Activated gamma-delta T cell (primary cell): ENCODE results near the gene G0S2.
"Not testable (repeated sequence)": the region's sequence is repeated elsewhere in the genome, so short reads cannot be mapped to it uniquely, and the experiment has no call there.

ENCODE experiments used
- DNase-seq: peaks from one replicate; lab custom pipeline; 2025; lab: John Stamatoyannopoulos, UW

Gene G0S2

DNA sequence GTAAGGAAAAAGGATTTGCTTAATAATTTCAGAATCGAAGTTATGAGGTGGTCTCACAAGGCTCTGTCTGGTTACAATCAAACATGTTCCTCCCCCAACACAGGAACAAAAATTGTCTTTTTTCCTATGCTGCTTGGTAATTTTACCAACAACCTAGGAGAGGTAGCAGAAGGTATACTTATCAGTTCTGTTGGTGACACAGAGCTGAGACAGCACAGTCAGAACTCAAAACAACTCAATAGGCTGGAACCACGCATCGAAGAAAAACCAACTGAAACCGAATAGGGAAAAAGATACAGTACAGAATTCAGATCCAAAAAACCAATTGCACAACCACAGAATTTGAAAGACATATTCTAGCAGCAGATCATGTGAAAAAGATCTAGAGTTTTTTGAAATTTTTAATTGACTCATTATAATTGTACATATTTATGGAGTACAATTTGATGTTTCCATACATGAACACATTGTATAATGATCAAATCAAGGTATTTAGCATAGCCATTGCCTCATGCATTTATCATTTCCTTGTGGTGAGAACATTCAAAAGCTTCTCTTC is 3.8 kb downstream of the G0S2 start:
- DNase-seq: no peak

DNA sequence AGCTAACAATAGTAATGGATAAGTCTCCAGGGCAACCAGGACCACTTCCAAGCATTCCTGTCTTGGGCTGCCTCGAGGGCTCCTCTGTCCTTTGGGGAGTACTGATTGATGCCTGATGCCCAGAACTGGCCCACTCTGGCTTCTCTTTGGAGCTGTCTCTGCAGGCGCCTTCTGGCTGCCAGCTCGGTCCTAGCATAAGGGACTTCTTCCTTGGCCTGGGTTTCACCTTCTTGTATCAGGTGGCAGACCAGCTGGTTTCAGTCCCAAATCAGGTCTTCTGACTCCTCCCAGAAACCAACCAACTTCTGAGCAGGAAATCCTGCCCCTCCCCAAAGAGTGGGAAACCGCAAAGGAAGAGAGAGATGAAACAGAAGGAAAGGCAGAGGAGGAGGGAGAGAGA is 10.6 kb downstream of the G0S2 start:
- DNase-seq: no peak

DNA sequence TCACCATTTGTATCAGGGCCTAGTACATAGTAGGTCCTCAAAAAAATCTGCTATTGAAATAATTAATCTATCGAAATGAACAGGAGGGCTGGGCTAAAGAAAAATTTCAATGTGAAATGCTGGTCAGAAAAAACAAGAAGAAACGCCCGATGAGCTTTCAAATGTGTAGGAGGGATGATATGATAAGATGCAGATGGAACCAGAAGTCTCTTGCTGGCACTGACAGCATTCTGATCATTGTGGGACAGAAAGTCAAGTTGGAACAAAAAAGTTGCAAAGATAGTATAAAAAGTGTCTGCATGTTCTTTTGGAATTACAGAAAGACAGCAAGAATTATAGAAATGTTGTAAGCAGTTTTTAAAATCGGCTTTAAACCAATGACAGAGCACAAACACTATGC is 11.1 kb downstream of the G0S2 start:
- no peak for DNase-seq

DNA sequence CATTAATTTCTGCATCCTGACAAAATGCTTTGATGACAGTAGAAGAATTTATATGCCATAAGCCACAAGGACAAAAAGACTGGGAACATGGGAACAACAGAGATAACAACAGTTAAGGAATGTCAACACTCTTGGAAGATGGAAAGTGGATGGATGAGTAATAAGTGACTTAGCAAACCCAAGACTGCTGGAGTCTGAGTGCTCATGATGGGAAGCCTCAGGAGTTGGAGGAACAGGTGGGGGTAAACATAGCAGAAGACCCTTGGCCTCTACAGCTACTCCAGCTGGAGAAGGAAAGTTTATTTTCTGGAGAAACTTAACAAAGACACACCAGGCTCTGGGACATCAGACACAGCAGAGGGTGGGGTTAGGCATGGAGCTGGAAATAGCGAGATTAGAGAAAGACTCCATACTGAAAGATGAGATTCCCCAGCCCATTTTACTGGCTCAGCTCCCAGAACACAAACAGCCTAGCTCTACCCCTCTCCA is 13.6 kb downstream of the G0S2 start:
- no peak for DNase-seq

DNA sequence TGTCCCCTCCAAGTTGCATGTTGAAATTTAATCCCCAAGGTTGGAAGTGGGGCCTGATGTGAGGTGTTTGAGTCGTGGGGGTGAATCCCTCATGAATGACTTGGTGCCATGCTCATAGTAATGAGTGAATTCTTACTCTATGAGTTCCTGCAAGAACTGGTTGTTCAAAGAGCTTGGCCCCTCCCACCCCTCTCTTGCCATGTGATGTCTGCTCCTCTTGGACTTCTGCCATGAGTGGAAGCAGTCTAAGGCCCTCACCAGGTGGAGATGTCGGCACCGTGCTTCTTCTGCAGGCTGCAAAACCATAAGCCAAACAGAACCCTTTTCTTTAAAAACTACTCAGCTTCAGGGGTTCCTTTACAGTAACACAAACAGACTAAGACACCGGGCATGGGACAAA is 14.3 kb downstream of the G0S2 start:
- DNase-seq: no peak

DNA sequence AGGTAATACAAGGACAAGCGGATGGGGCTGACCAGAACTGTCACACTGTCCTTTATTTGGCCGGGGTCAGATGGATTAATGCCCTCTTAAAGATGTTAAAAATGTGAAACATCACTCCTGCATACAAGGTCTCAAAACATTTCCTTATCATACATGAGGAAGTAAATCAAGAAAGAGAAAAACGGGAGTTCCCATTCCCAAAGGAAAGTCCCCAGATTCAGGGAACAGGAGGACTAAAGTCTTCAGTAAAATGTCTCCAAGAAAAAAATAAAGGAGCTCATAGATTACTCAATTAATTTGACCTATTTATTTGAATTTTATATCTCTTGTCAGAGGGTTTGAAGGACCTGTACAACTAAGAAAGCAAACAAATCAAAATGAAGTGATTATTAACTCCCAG is 16.0 kb downstream of the G0S2 start:
- DNase-seq: no peak

DNA sequence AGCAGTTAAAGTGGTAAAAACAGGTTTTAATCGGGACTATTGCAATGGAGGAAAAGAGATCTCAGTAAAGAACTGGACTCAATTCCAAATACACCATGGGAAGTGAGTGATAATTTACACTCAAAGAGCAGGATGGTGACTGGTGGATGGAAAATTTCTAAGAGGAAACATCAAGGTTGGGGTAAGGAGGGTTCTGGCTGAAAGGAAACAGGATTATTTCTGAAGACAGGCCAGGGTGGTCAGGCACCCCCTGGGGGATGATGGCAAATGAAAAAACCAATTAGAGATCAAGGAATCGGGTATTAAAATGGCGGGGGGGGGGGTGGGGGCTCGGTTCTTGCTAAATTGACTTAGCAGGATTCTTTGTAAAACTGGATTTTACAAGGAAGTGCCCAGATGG is 17.1 kb downstream of the G0S2 start:
- DNase-seq: no peak

DNA sequence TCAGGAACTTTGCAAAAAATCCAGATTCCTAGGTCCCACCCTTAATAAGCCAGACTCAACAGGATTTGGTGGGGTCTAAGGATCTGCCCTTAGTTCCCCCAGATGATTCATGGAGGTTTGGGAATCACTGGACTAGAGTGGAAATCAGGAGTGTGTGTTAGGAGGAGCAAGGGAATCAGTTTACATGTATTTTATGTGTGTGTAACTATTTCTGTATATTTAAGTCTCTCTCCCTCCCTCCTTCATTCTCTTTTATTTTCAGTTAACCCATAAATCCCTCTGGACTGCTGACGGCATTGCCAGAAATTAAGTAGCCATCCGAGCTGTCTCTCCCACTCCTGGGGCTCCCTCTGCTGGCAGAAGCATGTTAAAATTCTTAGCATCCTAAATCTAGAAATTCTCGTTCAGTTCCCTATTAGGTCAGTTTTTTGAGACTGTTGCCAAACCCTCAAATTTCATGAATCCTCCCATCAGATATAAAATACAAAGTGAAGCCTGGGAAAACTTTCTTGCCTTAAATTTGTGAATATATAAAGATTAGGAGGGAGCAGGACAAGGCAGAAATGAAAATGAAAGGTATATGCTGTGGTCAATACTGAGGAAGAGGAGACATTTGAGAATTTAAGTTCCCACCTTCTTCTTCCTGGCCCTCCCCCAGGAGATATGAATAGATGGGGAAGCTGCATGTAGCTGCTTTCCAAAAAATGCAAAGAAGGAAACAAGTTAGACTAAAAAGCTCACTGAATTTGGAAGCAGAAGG is 17.7 kb downstream of the G0S2 start:
- no peak for DNase-seq

DNA sequence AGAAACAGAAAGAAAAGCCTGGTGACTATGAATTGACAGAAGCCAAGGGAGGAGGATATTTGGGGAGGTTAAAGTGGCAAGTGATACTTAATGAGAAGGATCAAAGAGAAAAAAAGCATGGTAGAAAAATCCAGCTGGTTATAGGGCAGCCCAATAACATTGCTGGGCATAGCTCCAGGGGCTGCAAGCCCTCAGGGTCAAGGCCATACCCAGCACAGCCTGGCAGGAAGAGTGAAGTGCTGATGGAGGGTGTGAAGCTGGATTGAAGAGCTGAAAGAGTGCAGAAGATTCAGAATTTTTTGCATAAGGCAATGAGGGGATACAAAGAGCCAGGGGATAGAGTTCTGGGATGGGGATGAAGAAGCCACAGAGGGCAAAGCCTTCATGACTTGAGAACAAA is 21.5 kb downstream of the G0S2 start:
- DNase-seq: no peak

DNA sequence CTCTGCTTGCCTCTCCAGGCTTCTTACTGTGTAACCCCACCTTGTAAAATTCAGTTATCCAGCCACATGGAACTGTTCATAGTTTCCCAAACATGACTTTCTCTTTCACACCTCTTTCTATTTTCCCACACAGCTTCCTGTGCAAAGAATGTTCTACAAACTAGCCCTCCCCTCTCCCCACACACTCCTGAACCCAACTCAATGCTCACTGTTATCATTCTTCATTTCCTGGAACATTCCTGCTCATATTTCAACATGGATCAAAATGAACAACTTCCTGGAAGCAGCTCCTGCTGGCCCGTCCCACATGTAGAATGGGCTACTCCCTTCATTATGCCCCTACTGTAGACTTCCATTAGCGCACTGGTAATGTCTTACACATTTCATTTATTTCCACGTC is 21.9 kb downstream of the G0S2 start:
- no peak for DNase-seq

DNA sequence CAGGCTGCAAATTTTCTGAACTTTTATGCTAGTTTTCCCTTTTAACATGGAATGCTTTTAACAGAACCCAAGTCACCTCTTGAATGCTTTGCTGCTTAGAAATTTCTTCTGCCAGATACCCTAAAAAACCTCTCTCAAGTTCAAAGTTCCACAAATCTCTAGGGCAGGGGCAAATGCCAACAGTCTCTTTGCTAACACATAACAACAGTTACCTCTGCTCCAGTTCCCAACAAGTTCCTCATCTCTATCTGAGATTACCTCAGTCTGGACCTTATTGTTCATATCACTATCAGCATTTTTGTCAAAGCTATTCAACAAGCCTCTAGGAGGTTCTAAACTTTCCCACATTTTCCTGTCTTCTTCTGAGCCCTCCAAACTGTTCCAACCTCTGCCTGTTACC is 25.5 kb downstream of the G0S2 start:
- not testable (repeated sequence) for DNase-seq

DNA sequence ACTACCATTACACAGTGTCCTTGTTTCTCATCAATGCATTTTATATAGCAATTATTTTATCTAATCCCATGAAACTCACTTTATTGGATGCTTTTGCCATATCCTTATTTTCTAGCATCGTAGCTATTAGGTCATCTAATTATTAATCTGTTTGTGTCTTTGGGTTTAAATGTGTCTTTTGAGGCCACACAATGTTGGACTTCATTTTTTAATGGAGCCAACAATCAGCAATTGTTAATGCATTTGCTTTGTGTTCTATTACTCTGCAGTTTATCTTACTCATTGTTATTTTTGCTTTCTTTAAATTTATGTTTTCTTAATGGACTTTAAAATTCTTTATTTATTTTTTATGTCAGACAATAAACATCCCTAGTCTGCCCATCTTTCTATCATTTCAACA is 27.6 kb downstream of the G0S2 start:
- DNase-seq: no peak

DNA sequence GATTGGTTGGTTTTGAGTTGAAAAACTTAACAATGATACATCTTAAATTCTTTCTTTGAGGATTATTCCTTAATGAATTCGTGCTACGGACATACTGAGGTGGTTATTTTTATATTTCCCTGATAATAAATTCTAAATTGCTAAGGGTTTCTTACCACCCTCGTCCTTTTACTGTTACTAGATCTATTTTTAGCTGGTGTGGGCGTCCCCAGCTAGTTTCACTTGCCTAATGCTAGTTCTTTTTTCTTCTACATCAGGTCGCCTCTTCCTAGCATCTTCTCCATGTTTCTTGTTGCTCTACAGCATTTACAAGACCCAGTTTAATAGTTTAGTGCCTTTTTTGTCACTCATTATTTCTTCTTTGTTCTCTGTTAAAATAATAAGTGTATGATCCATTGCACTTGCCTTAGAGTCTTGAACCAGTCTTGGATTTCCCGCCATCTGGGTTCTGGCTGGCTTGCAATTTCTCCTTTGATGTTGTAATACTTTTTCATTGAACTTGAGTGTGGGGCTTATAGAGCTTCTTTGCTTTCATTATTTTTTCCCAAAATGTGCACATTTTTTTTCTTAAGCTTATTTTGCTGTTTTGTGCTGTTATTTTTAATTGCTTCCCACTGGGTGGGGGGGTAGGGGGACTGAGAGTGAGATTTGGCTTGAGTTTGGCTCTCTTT is 28.8 kb downstream of the G0S2 start:
- DNase-seq: no peak

DNA sequence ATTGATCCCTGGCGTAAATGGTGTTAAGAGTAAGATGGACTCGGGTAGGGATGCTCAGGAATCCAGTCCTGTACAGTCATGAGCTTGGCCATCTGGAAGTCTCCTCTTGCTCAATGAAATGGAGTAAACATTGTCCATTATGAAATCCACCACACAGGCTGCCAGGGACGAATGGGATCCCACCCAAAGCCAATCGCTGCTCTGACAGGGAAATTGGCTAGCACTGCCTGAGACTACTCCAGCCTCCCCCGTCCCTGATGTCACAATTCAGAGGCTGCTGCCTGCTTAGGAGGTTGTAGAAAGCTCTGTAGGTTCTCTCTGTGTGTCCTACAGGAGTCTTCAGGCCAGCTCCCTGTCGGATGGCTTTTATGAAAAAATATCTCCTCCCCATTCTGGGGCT is 29.4 kb downstream of the G0S2 start, which contains the start of gene HSD11B1:
Gene HSD11B1 (plus strand): TSS at position 263 of the 400 bp plus-strand sequence. CDS start 97 bp downstream, at position 360.
- no peak for DNase-seq

DNA sequence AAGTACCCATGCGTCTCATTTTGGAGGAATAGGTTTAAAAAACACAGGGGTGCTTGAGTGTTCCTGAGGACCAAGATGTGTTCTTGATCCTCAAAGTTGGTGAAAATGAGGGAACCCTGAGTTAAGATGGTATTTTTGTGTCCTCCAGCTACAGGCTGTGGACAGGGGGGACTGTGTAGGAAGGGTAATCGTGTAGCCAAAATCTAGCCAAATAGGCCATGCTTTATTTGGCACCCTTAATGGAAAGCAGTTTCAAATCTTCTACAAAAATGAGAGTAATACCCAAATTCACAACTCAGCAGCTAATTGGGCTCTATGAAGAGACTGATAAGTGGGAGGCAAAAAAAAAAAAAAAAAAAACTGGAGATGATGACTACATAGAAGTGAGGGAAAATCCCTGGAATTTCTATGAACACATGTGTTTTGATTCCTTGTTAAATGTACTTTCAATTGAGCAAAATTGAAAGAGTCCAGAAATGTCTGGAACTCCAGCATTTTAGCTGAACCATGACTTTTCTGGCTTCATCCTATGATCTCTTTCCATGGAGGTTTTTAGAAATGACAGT is 29.9 kb downstream of the G0S2 start:
- DNase-seq: no peak

DNA sequence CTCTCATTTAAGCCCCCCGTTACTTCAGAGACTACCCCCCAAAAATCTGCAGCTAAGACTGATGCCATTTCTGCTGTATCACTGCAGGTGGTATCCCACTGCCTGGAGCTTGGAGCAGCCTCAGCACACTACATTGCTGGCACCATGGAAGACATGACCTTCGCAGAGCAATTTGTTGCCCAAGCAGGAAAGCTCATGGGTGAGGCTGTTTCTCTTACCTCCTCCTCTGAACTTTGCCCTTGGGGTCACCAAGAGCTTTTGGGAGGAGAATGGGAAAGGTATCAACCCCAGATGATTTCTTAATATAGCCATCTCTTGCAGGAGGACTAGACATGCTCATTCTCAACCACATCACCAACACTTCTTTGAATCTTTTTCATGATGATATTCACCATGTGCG is 31.4 kb downstream of the G0S2 start:
- DNase-seq: no peak

DNA sequence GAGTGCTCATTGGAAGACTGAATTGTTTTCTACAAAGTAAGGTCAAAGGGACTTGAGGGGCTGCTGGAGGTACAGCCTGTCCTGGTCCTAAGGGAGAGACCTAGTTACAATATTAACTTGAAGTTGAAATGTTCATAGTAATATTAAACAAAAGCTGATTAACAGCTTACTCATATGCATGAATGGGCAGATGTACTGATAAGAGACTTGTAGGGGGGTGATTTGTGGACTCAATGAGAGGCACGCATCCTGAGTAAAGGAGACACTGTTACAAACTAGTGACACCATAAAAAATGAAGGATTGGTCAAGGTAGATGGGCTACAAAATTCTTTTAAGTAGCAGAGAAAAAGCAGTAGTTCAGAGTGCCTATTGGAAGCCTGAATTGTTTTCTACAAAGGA is 32.1 kb downstream of the G0S2 start:
- DNase-seq: no peak

DNA sequence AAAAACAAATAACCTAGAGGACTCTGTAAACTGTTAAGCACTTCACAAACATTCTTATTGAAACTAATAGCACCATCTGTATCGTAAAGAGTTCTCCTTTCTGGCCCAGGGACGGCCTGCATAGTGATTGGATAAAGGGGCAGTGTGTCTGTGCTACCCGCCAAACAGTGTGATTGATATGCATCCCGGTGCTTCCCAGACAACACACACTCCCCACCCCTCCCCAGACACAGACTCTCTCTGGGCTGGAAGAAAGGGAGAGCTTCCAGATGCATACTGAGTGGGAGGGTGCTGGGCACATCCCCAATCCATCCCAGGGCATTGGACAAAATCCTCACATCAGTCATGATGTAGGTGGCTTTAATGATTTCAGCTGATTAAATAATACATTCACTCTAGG is 33.1 kb downstream of the G0S2 start:
- DNase-seq: no peak

DNA sequence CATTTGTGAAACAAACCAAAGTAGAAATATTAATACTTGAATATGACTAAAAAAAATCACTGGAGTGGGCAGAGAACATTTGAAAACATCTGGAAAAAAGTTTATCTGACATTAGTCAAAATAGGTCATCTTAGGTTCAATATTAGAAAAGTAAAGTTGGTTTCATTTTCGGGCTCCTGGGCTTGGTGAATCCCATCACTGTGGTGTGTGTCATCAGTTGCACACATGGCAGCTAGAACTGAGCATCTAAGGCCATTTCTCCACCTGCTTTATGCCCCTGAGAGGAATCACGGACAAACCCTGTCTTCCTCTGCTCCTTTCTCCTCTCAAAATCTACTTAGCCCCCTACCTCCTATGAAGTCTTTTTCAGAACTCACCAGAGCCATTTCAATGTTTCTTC is 34.9 kb downstream of the G0S2 start:
- no peak for DNase-seq

DNA sequence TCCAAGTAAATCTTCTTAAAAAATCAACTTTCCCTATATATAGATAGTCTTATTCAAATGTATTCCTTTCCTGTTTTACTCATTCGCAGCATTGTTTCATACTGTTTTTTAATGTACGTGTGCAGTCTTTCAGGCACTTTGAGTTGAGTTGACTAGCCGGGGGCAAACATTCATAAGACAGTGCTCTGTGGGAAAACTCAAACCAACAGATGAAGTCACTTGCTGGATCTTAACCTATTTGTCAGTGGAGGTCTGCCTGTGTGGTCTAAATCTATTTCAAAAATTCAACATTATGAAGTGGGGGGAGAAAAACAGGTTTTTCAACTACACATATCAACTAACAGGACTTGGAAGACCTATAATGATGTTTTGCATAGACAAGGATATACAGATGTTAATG is 35.6 kb downstream of the G0S2 start:
- DNase-seq: no peak

DNA sequence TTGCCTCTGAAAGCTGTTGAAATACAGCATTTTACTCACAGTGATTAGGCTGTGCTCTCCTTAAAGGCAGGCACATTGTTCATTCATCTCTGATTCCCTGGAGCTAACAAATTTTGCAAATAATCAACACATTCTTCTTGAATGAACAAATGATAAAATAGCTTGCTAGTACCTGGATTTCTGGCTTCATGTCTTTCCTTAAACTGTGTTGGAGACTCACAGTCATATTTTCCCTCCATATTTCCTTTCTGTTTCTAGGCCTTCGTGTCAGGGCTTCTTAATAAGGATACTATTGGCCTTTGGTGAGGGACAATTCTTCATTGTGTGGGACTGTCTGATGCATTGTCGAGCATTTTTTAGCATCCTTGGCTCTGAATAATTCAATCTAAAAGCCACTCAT is 39.1 kb downstream of the G0S2 start:
- no peak for DNase-seq

DNA sequence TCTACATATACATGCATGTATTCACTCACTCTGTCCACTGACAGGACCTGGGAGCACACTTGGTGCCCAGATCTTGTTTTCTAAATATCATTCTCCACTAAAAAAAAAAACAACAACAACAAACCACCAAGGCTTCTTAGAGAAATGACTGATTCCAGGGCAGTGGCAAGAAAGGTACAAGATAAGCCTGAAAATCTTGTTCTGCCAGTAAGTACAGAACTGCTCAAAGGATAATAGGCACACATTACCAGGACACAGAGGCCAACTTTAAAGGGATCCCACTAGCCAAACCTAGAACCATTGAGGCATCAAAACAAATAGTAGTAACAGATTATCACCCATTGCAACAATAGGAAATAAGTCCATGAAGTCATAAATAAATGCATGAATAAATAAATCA is 40.1 kb downstream of the G0S2 start:
- no peak for DNase-seq

DNA sequence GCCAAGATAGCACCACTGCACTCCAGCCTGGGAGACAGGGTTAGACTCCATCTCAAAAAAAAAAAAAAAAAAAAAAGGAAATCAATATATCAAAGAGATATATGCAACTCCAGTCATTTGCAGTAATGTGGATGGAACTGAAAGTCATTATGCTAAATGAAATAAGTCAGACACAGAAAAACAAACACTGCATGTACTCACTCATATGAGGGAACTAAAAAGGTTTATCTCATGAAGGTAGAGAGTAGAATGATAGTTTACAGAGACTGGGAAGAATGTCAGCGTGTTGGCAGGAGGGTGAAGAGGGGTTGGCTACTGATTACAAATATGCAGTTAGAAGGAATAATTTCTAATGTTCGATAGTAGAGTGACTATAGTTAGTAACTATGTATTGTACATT is 42.6 kb downstream of the G0S2 start:
- no peak for DNase-seq
